A549 (cell line): Measurements from ENCODE around the gene ELOVL5. TPM values are rescaled to one million over a fixed set of nuclear protein-coding genes. Genes with fewer than 3 reads are reported as not detected.
A peak's percentile ranks its signal among the peaks of the same experiment; 100 is the strongest.

Experiments
- ATAC-seq, 2 experiments: fragments of 200-7000 bp in 1 of 2; fragments of >200 bp in 1 of 2; cut with Nextera tagmentation in 1 of 2; cut with Tn5 transposase in 1 of 2; 3 replicates each; pipeline versions ENCODE4 v1.8.0 to v1.9.1; 2018 to 2020; ENCODE audit warnings: mild to moderate bottlenecking in 1 of 2, moderate library complexity in 1 of 2
- CTCF ChIA-PET: fragments of 300-600 bp; sonication (Branson Sonifier 250); formaldehyde crosslinking; extraction: SDS; loops from one replicate; lab custom pipeline; 2021; ENCODE audit warnings: antibody characterized with exemption, inconsistent platforms; lab: Yijun Ruan, JAX
- POLR2A ChIA-PET: fragments of 350-600 bp; formaldehyde crosslinking; extraction: SDS; loops from one replicate; lab custom pipeline; 2021; ENCODE audit warnings: antibody characterized with exemption, inconsistent platforms; lab: Yijun Ruan, JAX
- DNase-seq, 2 experiments: peaks; one replicate each; pipeline versions ENCODE4 v3.0.0 to v3.0.0-alpha.2; 2011 to 2016; ENCODE audit warnings: low read depth in 1 of 2, low spot score in 1 of 2
- FAIRE-seq: peaks from 2 replicates; lab custom pipeline; 2011; peaks lifted over from hg19 to GRCh38; lab: Jason Lieb, UNC
- H3K27ac ChIP-seq, 2 experiments: fragments of >200 bp; sonication (Bioruptor Twin); formaldehyde crosslinking; 3 replicates each; pipeline ENCODE4 v1.5.1; 2016 to 2017
- H3K4me1 ChIP-seq: fragments of >200 bp; sonication (Bioruptor Twin); formaldehyde crosslinking; 3 replicates; pipeline ENCODE4 v1.6.1; 2016
- H3K4me2 ChIP-seq: fragments of >200 bp; sonication (Bioruptor Twin); formaldehyde crosslinking; 3 replicates; pipeline ENCODE4 v1.6.1; 2016
- H3K4me3 ChIP-seq: fragments of >200 bp; sonication (Bioruptor Twin); formaldehyde crosslinking; 3 replicates; pipeline ENCODE4 v1.5.1; 2016
- H3K9me3 ChIP-seq: fragments of >200 bp; sonication (Bioruptor Twin); formaldehyde crosslinking; 3 replicates; pipeline ENCODE4 v1.6.1; 2016
- CEBPB ChIP-seq, 2 experiments: fragments of >200 bp in 1 of 2; sonication (Bioruptor Twin) in 1 of 2; formaldehyde crosslinking in 1 of 2; IDR thresholded peaks; 2 replicates each; pipeline ENCODE4 v1.6.1; 2012 to 2016
- CHD2 ChIP-seq: fragments of 150-350 bp; IDR thresholded peaks from 2 replicates; pipeline ENCODE4 v1.6.1; 2014; ENCODE audit warnings: low read length; ENCODE audit not compliant: partially characterized antibody
- CHD4 ChIP-seq: fragments of 200-600 bp; sonication (generic); IDR thresholded peaks from 2 replicates; pipeline ENCODE4 v1.6.1; 2016; ENCODE audit warnings: antibody characterized with exemption, mild to moderate bottlenecking, borderline replicate concordance
- EHF ChIP-seq: fragments of 250-450 bp; sonication (Bioruptor Pico); IDR thresholded peaks from 2 replicates; pipeline ENCODE4 v1.5.0; 2020; ENCODE audit warnings: mild to moderate bottlenecking
- EHMT2 ChIP-seq: fragments of 200-600 bp; sonication (generic); IDR thresholded peaks from 2 replicates; pipeline ENCODE4 v1.6.1; 2016; ENCODE audit warnings: antibody characterized with exemption, low read depth, mild to moderate bottlenecking, moderate library complexity
- EP300 ChIP-seq, 2 experiments: fragments of >200 bp; sonication (Bioruptor Twin); formaldehyde crosslinking; IDR thresholded peaks; 2 replicates in 1 of 2; 3 replicates in 1 of 2; pipeline ENCODE4 v1.6.1; 2016 to 2017
- FOSB ChIP-seq: fragments of 250-450 bp; sonication (Bioruptor Pico); IDR thresholded peaks from 2 replicates; pipeline ENCODE4 v1.5.0; 2020; ENCODE audit warnings: mild to moderate bottlenecking, moderate library complexity
- FOSL2 ChIP-seq, 2 experiments: fragments of 450-650 bp in 1 of 2; fragments of >200 bp in 1 of 2; sonication (Bioruptor Twin) in 1 of 2; formaldehyde crosslinking; IDR thresholded peaks; 2 replicates each; pipeline versions ENCODE4 v1.5.0 to v1.6.1; 2016 to 2020; ENCODE audit warnings: mild to moderate bottlenecking in 1 of 2, moderate library complexity in 1 of 2
- FOXS1 ChIP-seq: fragments of 250-450 bp; sonication (Bioruptor Pico); IDR thresholded peaks from 2 replicates; pipeline ENCODE4 v1.5.0; 2020; ENCODE audit warnings: mild to moderate bottlenecking, moderate library complexity
- HOXB5 ChIP-seq: fragments of 250-450 bp; sonication (Bioruptor Pico); IDR thresholded peaks from 2 replicates; pipeline ENCODE4 v1.5.0; 2020; ENCODE audit warnings: mild to moderate bottlenecking, moderate library complexity
- JUNB ChIP-seq: fragments of >200 bp; sonication (Bioruptor Twin); formaldehyde crosslinking; IDR thresholded peaks from 2 replicates; pipeline ENCODE4 v1.6.1; 2016
- KDM5A ChIP-seq: fragments of 200-600 bp; sonication (generic); IDR thresholded peaks from 2 replicates; pipeline ENCODE4 v1.6.1; 2016; ENCODE audit warnings: antibody characterized with exemption, mild to moderate bottlenecking
- NFE2L2 ChIP-seq: fragments of 150-350 bp; conservative IDR thresholded peaks from 2 replicates; pipeline ENCODE4 v1.6.1; 2014; ENCODE audit warnings: low read length
- POLR2A ChIP-seq: IDR thresholded peaks from 2 replicates; pipeline ENCODE4 v1.6.1; 2012; ENCODE audit warnings: mild to moderate bottlenecking, low read length
- POLR2AphosphoS2 ChIP-seq: conservative IDR thresholded peaks from 2 replicates; pipeline ENCODE4 v1.6.1; 2012; ENCODE audit warnings: low read length, improper control_type of control experiment, inconsistent platforms
- RAD21 ChIP-seq, 2 experiments: fragments of >200 bp in 1 of 2; sonication (Bioruptor Twin) in 1 of 2; formaldehyde crosslinking in 1 of 2; IDR thresholded peaks in 1 of 2; conservative IDR thresholded peaks in 1 of 2; 2 replicates in 1 of 2; 3 replicates in 1 of 2; pipeline ENCODE4 v1.6.1; 2012 to 2018; ENCODE audit warnings: inconsistent platforms in 1 of 2
- RARB ChIP-seq: fragments of 250-450 bp; sonication (Bioruptor Pico); IDR thresholded peaks from 2 replicates; pipeline ENCODE4 v1.8.0; 2021; ENCODE audit warnings: mild to moderate bottlenecking, moderate library complexity
- RCOR1 ChIP-seq: fragments of 150-350 bp; IDR thresholded peaks from 2 replicates; pipeline ENCODE4 v1.6.1; 2014; ENCODE audit warnings: antibody characterized with exemption, low read length, low read depth
- SMC3 ChIP-seq: fragments of >200 bp; sonication (Bioruptor Twin); formaldehyde crosslinking; IDR thresholded peaks from 3 replicates; pipeline ENCODE4 v1.6.1; 2018; ENCODE audit warnings: inconsistent platforms
- WGBS: methylation state at CpG from one replicate; pipeline ENCODE4 v1.1.6; 2017; ENCODE audit errors: missing lambda C conversion rate; 5-methylcytosine and 5-hydroxymethylcytosine counted together
- polyA plus RNA-seq, 4 experiments: library from polyadenylated mRNA; depleted of rRNA in 3 of 4; stranded (reverse); fragments of >200 nt; fragmentation: RNase III in 1 of 4; extraction: RNeasy Plus Mini Kit Qiagen cat#74134 plus additional on column Dnase treatment in 1 of 4; gene quantifications; 2 replicates in 3 of 4; 3 replicates in 1 of 4; pipeline ENCODE4 v1.2.3, GENCODE V29; 2011 to 2017
- TF ChIP-seq, protein P1 (sequence below): IDR thresholded peaks from 2 replicates; pipeline ENCODE4 v1.6.1; 2012
- TF ChIP-seq, protein P2 (sequence below): fragments of >200 bp; sonication (Bioruptor Twin); formaldehyde crosslinking; IDR thresholded peaks from 3 replicates; pipeline ENCODE4 v1.5.1; 2016
- TF ChIP-seq, protein P3 (sequence below): fragments of 150-350 bp; IDR thresholded peaks from 2 replicates; pipeline ENCODE4 v1.6.1; 2014; ENCODE audit warnings: low read depth, mild to moderate bottlenecking, low read length
- TF ChIP-seq, protein P4 (sequence below): fragments of 250-450 bp; sonication (Bioruptor Pico); IDR thresholded peaks from 2 replicates; pipeline ENCODE4 v1.5.0; 2020; ENCODE audit warnings: low read depth, mild to moderate bottlenecking, moderate library complexity

Gene ELOVL5
- polyA plus RNA-seq, 2 of the 4 experiments (the other 2 are of a cell fraction), result 90.9 to 95.4 TPM

DNA sequence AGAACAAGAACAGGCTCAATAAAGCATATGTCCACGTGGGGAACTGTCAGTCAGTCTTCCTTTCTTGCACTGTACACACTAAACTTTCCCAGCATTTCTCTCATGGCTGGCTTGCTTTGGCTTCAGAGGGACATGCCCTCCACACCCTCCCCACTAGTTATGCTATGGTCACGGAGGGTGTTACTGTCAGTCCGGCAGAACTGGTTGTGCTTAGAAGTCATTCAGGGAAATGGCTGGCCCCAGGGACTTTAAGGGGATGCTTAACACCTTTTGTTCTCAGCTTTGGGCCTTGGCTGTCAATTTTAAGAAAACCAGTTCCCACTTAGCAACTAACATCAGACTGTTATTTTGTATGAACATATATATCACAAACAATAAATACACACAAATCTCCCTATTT lies 55.1 kb downstream of the ELOVL5 start:
- H3K9me3 ChIP-seq, result no peaks in the 10 kb centered on the region
- ATAC-seq (no peak), FAIRE-seq (no peak), DNase-seq (no peak)
- no peak overlapping the region for H3K4me3 ChIP-seq
- ChIA-PET POLR2A (no interaction called here), CTCF (interaction anchor here (1.2 to 1.3 kb wide), 3 partner anchors 16 to 149 kb away, joined by 3 to 7 read pairs (median 3); no protein-coding TSS in a partner anchor)
- no peak overlapping the region for H3K4me2 ChIP-seq
- 94% methylated on average over 3 of the region's 3 CpGs for WGBS
- TF ChIP-seq FOXS1 (CRISPR knock-in tag), result no peak
- TF ChIP-seq EHMT2, result no peak
- TF ChIP-seq CHD2, result no peak
- TF ChIP-seq POLR2AphosphoS2, result no peak
- TF ChIP-seq POLR2A, result no peak
- TF ChIP-seq KDM5A, result no peak
- TF ChIP-seq, protein P1, sequence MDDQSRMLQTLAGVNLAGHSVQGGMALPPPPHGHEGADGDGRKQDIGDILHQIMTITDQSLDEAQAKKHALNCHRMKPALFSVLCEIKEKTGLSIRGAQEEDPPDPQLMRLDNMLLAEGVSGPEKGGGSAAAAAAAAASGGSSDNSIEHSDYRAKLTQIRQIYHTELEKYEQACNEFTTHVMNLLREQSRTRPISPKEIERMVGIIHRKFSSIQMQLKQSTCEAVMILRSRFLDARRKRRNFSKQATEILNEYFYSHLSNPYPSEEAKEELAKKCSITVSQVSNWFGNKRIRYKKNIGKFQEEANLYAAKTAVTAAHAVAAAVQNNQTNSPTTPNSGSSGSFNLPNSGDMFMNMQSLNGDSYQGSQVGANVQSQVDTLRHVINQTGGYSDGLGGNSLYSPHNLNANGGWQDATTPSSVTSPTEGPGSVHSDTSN, result no peak
- no peak for TF ChIP-seq FOSL2 (IDR thresholded peaks at IDR 0.05)
- no peak for TF ChIP-seq FOSL2 (CRISPR knock-in tag; IDR thresholded peaks at IDR 0.05)
- TF ChIP-seq JUNB, result no peak
- TF ChIP-seq NFE2L2, result no peak
- TF ChIP-seq, protein P2, sequence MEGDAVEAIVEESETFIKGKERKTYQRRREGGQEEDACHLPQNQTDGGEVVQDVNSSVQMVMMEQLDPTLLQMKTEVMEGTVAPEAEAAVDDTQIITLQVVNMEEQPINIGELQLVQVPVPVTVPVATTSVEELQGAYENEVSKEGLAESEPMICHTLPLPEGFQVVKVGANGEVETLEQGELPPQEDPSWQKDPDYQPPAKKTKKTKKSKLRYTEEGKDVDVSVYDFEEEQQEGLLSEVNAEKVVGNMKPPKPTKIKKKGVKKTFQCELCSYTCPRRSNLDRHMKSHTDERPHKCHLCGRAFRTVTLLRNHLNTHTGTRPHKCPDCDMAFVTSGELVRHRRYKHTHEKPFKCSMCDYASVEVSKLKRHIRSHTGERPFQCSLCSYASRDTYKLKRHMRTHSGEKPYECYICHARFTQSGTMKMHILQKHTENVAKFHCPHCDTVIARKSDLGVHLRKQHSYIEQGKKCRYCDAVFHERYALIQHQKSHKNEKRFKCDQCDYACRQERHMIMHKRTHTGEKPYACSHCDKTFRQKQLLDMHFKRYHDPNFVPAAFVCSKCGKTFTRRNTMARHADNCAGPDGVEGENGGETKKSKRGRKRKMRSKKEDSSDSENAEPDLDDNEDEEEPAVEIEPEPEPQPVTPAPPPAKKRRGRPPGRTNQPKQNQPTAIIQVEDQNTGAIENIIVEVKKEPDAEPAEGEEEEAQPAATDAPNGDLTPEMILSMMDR, result no peak
- TF ChIP-seq, protein P3, sequence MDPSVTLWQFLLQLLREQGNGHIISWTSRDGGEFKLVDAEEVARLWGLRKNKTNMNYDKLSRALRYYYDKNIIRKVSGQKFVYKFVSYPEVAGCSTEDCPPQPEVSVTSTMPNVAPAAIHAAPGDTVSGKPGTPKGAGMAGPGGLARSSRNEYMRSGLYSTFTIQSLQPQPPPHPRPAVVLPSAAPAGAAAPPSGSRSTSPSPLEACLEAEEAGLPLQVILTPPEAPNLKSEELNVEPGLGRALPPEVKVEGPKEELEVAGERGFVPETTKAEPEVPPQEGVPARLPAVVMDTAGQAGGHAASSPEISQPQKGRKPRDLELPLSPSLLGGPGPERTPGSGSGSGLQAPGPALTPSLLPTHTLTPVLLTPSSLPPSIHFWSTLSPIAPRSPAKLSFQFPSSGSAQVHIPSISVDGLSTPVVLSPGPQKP, result no peak
- no peak for TF ChIP-seq HOXB5 (CRISPR knock-in tag)
- TF ChIP-seq EP300 (IDR thresholded peaks at IDR 0.05), result no peak
- TF ChIP-seq RCOR1, result no peak
- TF ChIP-seq CHD4, result no peak
- TF ChIP-seq EHF, result no peak
- H3K27ac ChIP-seq, result no peak overlapping the region
- peaks cover 12% of the 10 kb centered on the region; the same call in 1 of the 3 replicates for H3K4me1 ChIP-seq

DNA sequence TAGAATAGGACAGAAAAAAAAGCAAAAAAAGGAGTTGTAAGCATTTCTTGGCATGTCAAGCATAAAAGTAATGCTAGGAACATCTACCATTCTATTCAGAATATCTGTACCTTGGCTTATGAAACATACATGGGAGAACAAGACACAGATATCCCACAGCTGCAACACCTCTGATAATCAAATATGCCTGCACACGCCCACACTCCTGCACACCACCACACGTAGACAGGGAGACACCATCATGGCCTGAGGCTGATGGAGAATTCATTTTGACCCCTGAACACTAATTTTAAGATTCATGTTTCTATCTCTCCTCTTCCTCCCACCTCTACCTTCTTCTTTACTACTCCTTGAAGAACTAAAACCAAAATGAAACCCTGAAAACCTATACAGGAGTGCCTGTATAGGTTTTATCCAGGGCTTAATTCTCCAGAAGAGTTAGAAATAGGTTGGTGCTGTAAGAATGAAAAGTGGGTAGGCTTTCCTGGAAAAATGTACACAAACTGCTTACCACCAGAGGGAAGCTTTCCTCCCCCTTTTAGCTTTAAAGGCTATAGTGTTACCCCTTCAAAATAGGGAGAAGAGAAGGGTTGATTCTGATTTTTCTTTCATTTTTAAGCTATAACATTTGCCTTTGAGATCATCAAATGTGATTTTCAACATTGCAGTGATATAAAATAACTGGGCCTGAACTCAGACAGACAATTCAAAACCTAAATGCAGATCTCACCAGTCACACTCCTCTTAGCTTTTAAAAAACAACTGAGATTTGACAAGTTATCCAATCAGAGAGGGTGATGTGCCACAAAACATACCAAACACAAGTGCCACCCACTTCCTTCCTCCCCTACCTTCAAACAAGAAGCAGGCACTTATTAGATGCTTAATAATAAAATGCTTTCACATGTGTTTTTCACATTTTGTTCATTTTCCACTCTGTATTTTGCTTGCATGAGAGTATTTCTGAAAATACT lies 57.9 kb downstream of the ELOVL5 start:
- no peak for FAIRE-seq
- no peaks in the 10 kb centered on the region for H3K4me1 ChIP-seq
- CTCF ChIA-PET, result interaction anchor here (1.0 to 1.5 kb wide), 2 partner anchors 28 to 146 kb away, joined by 3 read pairs; no protein-coding TSS in a partner anchor
- WGBS, result 95% methylated on average over 2 of the region's 2 CpGs
- H3K4me3 ChIP-seq, result no peak overlapping the region
- POLR2A ChIA-PET, result no interaction called here
- DNase-seq, result no peak
- no peak overlapping the region for H3K27ac ChIP-seq
- no peak for ATAC-seq
- H3K9me3 ChIP-seq, result no peaks in the 10 kb centered on the region
- no peak for TF ChIP-seq CEBPB (IDR thresholded peaks at IDR 0.05)
- TF ChIP-seq, protein P1, result no peak
- TF ChIP-seq SMC3, result peak; percentile 25; the same call in 1 of the 3 replicates
- no peak for TF ChIP-seq FOSB (CRISPR knock-in tag)
- peak in 1 of 2 experiments; percentile 19; a peak in 1 of 5 replicates for TF ChIP-seq RAD21 (conservative IDR thresholded peaks at IDR 0.05 in 1 of 2, IDR thresholded peaks at IDR 0.05 in 1 of 2)
- TF ChIP-seq, protein P4, sequence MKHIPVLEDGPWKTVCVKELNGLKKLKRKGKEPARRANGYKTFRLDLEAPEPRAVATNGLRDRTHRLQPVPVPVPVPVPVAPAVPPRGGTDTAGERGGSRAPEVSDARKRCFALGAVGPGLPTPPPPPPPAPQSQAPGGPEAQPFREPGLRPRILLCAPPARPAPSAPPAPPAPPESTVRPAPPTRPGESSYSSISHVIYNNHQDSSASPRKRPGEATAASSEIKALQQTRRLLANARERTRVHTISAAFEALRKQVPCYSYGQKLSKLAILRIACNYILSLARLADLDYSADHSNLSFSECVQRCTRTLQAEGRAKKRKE (CRISPR knock-in tag), result no peak
- TF ChIP-seq POLR2AphosphoS2, result no peak
- no peak for TF ChIP-seq RARB (CRISPR knock-in tag)
- no peak overlapping the region for H3K4me2 ChIP-seq
